HEK293 (cell line): Measurements from ENCODE around the gene LARGE1.

Experiments used
- HOXD13 ChIP-seq: sonication (generic); formaldehyde crosslinking; IDR thresholded peaks from 2 replicates; pipeline ENCODE4 v1.8.0; 2022; ENCODE audit warnings: missing genetic modification reagents, borderline replicate concordance
- ZFP41 ChIP-seq: fragments of 450-650 bp; formaldehyde crosslinking; IDR thresholded peaks from 2 replicates; pipeline ENCODE4 v1.5.1; 2016; ENCODE audit warnings: missing biosample characterization, missing genetic modification characterization, borderline replicate concordance
- ZNF112 ChIP-seq: fragments of 450-650 bp; formaldehyde crosslinking; IDR thresholded peaks from 2 replicates; pipeline ENCODE4 v1.5.0; 2017; ENCODE audit warnings: missing biosample characterization, missing genetic modification characterization
- ZNF140 ChIP-seq: fragments of 450-650 bp; formaldehyde crosslinking; IDR thresholded peaks from 2 replicates; pipeline ENCODE4 v1.5.1; 2016; ENCODE audit warnings: missing biosample characterization, missing genetic modification characterization
- ZNF214 ChIP-seq: fragments of 450-650 bp; formaldehyde crosslinking; IDR thresholded peaks from 2 replicates; pipeline ENCODE4 v1.5.1; 2017; ENCODE audit warnings: missing biosample characterization, mild to moderate bottlenecking, missing genetic modification characterization, borderline replicate concordance
- ZNF664 ChIP-seq: fragments of 450-650 bp; formaldehyde crosslinking; IDR thresholded peaks from 2 replicates; pipeline ENCODE4 v1.5.1; 2016; ENCODE audit warnings: missing biosample characterization, missing genetic modification characterization
- ZXDB ChIP-seq: fragments of 450-650 bp; formaldehyde crosslinking; IDR thresholded peaks from 2 replicates; pipeline ENCODE4 v1.5.1; 2016; ENCODE audit warnings: missing biosample characterization, missing genetic modification characterization

Gene LARGE1

DNA sequence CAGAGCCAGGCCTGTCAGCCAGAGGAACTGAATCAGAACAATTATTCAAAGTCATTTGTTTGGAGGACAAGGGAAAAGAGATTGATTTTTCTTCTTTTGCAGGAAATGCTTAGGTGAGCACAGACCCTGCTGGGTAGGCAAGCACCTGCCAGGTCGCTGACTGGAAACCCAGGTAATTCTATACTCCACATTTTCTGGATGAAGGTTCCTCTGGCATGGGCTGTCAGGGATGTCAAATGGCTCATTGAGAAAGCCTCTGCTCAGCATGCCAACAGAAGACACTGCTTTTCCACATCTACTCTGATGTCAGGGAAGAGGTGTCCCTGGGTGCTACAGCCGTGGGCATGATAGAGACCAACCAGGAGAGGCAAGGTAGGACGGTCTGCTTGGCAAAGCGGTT, 695.4 kb downstream of the LARGE1 start (continued):
- TF ChIP-seq ZNF214 (tag by site-specific recombination) (no peak), ZNF112 (tag by site-specific recombination) (no peak), HOXD13 (CRISPR knock-in tag) (no peak), ZXDB (tag by site-specific recombination) (no peak), ZNF664 (tag by site-specific recombination) (no peak), ZFP41 (tag by site-specific recombination) (no peak), ZNF140 (tag by site-specific recombination) (no peak)
